Bronchial epithelial cell (primary cell): ENCODE data around the gene CA12. TPM values are rescaled to one million over a fixed set of nuclear protein-coding genes. Genes with fewer than 3 reads are reported as not detected.
A peak's percentile ranks its signal among the peaks of the same experiment; 100 is the strongest.

Source experiments
- DNase-seq: peaks from one replicate; pipeline ENCODE4 v3.0.0-alpha.2; 2010; ENCODE audit warnings: low read depth
- FAIRE-seq: peaks from 2 replicates; lab custom pipeline; 2011; peaks lifted over from hg19 to GRCh38; lab: Jason Lieb, UNC
- H3K27me3 ChIP-seq: 2 replicates; pipeline ENCODE4 v1.5.1; 2011; ENCODE audit warnings: low read length; ENCODE audit not compliant: control insufficient read depth, insufficient read depth
- H3K36me3 ChIP-seq: 2 replicates; pipeline ENCODE4 v1.5.1; 2011; ENCODE audit warnings: low read length; ENCODE audit not compliant: control insufficient read depth, insufficient read depth
- H3K4me3 ChIP-seq: 2 replicates; pipeline ENCODE4 v1.5.1; 2011; ENCODE audit warnings: mild to moderate bottlenecking, low read depth, low read length, control low read depth
- CTCF ChIP-seq: IDR thresholded peaks from 2 replicates; pipeline ENCODE4 v1.5.1; 2011; ENCODE audit warnings: mild to moderate bottlenecking, moderate library complexity, low read length, control low read depth, inconsistent platforms; ENCODE audit not compliant: insufficient read depth, severe bottlenecking
- total RNA-seq: library from RNA; depleted of rRNA; stranded (reverse); fragments of >200 nt; gene quantifications from 2 replicates; pipeline ENCODE4 v1.2.1, GENCODE V29; 2014

The CA12 gene
- total RNA-seq, 1 donor from 2014 or later = 44.0 TPM

- Histone ChIP-seq H3K4me3 (no peak overlapping the region), H3K36me3 (peaks cover 10% of the 10 kb centered on the region), H3K27me3 (no peaks in the 10 kb centered on the region)
- no peak for DNase-seq
- no peak for FAIRE-seq
- no peak for TF ChIP-seq CTCF
These were observed 13.1 kb downstream of the CA12 start for GRCh38 chr15:63368503-63368902.

GRCh38 chr15:63367900-63368299, 13.7 kb downstream of the CA12 start:
- TF ChIP-seq CTCF = no peak

GRCh38 chr15:63367390-63367789, 14.3 kb downstream of the CA12 start:
- no peak for TF ChIP-seq CTCF
- peak; percentile 90 for DNase-seq
- FAIRE-seq = no peak

More at GRCh38 chr15:63367900-63368299, 13.7 kb downstream of the CA12 start:
- Histone ChIP-seq H3K4me3 (no peak overlapping the region), H3K27me3 (no peaks in the 10 kb centered on the region), H3K36me3 (peaks cover 11% of the 10 kb centered on the region)
- DNase-seq (no peak), FAIRE-seq (no peak)

GRCh38 chr15:63366451-63366850, 15.2 kb downstream of the CA12 start:
- peaks cover 14% of the 10 kb centered on the region for H3K36me3 ChIP-seq
- TF ChIP-seq CTCF = no peak
- H3K4me3 ChIP-seq = no peak overlapping the region
- DNase-seq = no peak
- no peak for FAIRE-seq
- H3K27me3 ChIP-seq = no peaks in the 10 kb centered on the region

More at GRCh38 chr15:63367390-63367789, 14.3 kb downstream of the CA12 start:
- Histone ChIP-seq H3K36me3 (peaks cover 11% of the 10 kb centered on the region), H3K27me3 (no peaks in the 10 kb centered on the region), H3K4me3 (no peak overlapping the region)

- TF ChIP-seq CTCF = no peak
- Histone ChIP-seq H3K27me3 (no peaks in the 10 kb centered on the region), H3K4me3 (no peak overlapping the region), H3K36me3 (peaks cover 11% of the 10 kb centered on the region)
- FAIRE-seq = no peak
- no peak for DNase-seq
These were observed 16.4 kb downstream of the CA12 start for GRCh38 chr15:63365273-63365680.
